Ishikawa (cell line): ENCODE data around the gene DNAJC17.

Experiments used
- CEBPB ChIP-seq: IDR thresholded peaks from 2 replicates; pipeline ENCODE4 v1.6.1; 2012
- CREB1 ChIP-seq: IDR thresholded peaks from 2 replicates; pipeline ENCODE4 v1.6.1; 2012; ENCODE audit warnings: low read depth
- EGR1 ChIP-seq: IDR thresholded peaks from 2 replicates; pipeline ENCODE4 v1.6.1; 2012
- EP300 ChIP-seq: IDR thresholded peaks from 2 replicates; pipeline ENCODE4 v1.6.1; 2012; ENCODE audit warnings: borderline replicate concordance
- FOXM1 ChIP-seq: IDR thresholded peaks from 2 replicates; pipeline ENCODE4 v1.6.1; 2012; ENCODE audit warnings: low read depth, borderline replicate concordance
- NFIC ChIP-seq: IDR thresholded peaks from 2 replicates; pipeline ENCODE4 v1.6.1; 2012
- RAD21 ChIP-seq: IDR thresholded peaks from 2 replicates; pipeline ENCODE4 v1.6.1; 2012; ENCODE audit warnings: low read depth
- TAF1 ChIP-seq: IDR thresholded peaks from 2 replicates; pipeline ENCODE4 v1.6.1; 2012; ENCODE audit warnings: low read depth, mild to moderate bottlenecking
- TCF12 ChIP-seq: IDR thresholded peaks from 2 replicates; pipeline ENCODE4 v1.6.1; 2012; ENCODE audit warnings: low read depth
- TEAD4 ChIP-seq: IDR thresholded peaks from 2 replicates; pipeline ENCODE4 v1.6.1; 2012
- YY1 ChIP-seq: IDR thresholded peaks from 2 replicates; pipeline ENCODE4 v1.6.1; 2012; ENCODE audit warnings: low read depth
- ZBTB7A ChIP-seq: IDR thresholded peaks from 2 replicates; pipeline ENCODE4 v1.6.1; 2012; ENCODE audit warnings: low read depth
- TF ChIP-seq, protein P1 (sequence below): IDR thresholded peaks from 2 replicates; pipeline ENCODE4 v1.6.1; 2012
- TF ChIP-seq, protein P2 (sequence below): IDR thresholded peaks from 2 replicates; pipeline ENCODE4 v1.6.1; 2012
- TF ChIP-seq, protein P3 (sequence below): IDR thresholded peaks from 2 replicates; pipeline ENCODE4 v1.6.1; 2012; ENCODE audit warnings: low read depth, mild to moderate bottlenecking

Gene DNAJC17

DNA sequence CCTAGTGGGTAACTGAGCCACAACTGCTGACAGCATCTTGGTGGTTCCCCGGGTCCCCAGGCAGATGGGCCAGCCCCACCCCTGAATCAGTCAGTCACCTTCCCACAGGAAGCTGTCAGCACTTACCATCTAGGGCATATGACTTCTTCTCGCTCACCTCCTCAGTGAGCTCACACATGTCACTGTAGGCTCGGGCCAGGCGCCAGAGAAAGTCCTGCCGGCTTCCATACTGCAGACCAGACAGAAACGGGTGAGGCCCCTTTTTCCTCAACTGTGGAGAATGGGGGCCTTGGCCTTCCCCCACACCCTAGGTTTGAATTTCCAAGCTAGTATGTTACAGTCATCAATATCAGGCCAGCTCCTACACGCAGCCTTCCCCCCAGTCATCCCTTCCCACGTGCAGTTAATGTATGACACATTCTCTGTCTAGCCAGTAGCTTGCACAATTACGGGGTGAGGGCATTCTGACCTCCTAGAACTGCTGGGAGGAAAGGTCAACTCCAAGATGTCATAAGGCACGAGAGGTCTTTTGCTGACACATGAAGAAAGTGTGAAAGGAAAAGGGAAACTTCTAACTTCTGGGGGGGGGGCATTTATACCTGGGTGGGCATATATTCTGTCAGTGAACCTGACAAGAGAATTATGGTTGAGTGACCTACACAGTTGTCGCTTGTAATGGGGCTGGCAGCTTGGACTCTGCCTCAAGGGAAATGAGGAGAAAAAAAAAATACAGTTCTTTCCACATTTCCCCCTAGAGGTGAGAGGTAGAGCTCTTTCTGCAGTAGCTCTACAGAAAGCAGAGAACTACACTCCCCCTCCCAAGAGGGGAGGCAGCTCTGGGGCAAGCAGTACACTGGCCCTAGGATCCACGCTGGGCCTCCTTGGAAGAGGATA, 63.1 kb downstream of the DNAJC17 start:
- no peak for TF ChIP-seq FOXM1
- no peak for TF ChIP-seq ZBTB7A
- no peak for TF ChIP-seq CREB1
- no peak for TF ChIP-seq EGR1
- no peak for TF ChIP-seq RAD21

DNA sequence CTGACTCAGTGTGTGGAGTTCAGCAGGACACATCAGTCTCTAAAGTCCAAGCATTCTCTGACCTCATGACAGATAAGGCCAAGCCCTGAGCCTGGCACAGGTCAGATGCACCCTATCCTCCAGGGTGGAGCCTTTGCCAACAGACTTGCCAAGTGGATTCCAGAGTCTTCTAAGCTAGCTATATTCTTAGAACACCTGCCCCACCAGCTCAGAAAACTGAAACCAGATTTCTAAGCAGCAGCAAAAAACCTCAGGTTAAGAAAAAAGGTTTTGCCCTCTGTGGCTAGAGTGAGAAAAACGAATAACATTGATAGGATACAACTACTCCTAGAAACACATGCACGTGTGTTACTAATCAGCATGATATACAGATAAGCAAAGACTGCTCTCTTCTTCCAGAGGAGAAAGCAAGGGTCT, 63.8 kb downstream of the DNAJC17 start:
- TF ChIP-seq, protein P1, sequence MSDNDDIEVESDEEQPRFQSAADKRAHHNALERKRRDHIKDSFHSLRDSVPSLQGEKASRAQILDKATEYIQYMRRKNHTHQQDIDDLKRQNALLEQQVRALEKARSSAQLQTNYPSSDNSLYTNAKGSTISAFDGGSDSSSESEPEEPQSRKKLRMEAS, result no peak
- TF ChIP-seq YY1, result no peak

DNA sequence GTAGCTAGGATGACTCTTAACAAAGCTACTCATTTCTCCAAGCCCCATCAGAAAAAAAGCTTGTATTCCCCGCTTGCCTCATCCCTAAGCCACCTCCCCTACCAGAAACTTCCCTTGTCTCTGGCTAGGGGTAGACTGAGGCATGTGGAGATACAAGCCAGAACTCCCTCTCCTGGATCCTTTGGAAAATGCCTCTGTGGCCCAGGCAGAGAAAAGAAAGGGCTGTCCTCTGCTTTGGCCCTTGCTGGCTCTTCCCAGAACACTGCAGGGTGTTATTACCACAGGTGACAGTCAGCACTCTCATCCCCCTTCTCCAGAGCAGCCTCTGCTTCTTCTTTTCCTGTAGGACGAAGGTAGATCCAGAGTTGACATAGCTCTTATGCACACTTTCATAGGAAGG, 67.4 kb downstream of the DNAJC17 start:
- TF ChIP-seq NFIC (no peak), TEAD4 (no peak), TAF1 (no peak), EGR1 (no peak), RAD21 (no peak), TCF12 (no peak), FOXM1 (no peak), CREB1 (no peak), EP300 (no peak), ZBTB7A (no peak), YY1 (no peak), CEBPB (no peak)
- TF ChIP-seq, protein P2, sequence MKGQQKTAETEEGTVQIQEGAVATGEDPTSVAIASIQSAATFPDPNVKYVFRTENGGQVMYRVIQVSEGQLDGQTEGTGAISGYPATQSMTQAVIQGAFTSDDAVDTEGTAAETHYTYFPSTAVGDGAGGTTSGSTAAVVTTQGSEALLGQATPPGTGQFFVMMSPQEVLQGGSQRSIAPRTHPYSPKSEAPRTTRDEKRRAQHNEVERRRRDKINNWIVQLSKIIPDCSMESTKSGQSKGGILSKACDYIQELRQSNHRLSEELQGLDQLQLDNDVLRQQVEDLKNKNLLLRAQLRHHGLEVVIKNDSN, result no peak
- TF ChIP-seq, protein P3, sequence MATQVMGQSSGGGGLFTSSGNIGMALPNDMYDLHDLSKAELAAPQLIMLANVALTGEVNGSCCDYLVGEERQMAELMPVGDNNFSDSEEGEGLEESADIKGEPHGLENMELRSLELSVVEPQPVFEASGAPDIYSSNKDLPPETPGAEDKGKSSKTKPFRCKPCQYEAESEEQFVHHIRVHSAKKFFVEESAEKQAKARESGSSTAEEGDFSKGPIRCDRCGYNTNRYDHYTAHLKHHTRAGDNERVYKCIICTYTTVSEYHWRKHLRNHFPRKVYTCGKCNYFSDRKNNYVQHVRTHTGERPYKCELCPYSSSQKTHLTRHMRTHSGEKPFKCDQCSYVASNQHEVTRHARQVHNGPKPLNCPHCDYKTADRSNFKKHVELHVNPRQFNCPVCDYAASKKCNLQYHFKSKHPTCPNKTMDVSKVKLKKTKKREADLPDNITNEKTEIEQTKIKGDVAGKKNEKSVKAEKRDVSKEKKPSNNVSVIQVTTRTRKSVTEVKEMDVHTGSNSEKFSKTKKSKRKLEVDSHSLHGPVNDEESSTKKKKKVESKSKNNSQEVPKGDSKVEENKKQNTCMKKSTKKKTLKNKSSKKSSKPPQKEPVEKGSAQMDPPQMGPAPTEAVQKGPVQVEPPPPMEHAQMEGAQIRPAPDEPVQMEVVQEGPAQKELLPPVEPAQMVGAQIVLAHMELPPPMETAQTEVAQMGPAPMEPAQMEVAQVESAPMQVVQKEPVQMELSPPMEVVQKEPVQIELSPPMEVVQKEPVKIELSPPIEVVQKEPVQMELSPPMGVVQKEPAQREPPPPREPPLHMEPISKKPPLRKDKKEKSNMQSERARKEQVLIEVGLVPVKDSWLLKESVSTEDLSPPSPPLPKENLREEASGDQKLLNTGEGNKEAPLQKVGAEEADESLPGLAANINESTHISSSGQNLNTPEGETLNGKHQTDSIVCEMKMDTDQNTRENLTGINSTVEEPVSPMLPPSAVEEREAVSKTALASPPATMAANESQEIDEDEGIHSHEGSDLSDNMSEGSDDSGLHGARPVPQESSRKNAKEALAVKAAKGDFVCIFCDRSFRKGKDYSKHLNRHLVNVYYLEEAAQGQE, result no peak
- TF ChIP-seq, protein P1, result no peak

DNA sequence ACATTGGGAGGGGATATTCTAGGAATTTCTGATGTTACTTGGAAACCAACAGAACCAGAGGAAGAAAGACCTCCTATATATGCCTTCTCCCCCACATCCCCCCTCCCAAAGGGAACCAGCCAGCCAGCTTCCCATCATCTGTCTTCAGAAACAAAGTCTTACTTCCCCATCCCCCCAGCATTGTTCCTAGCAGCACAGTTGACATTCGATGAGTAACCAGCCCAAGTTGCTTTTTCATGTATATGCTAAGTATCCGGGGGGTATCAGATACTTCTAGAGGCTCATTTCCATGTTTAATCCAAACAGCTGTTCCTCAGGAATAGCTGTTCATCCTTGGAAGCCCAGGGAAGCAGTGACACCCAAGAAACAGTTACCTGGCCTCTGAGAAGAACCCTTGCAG, 68.2 kb downstream of the DNAJC17 start:
- TF ChIP-seq ZBTB7A (no peak), TEAD4 (no peak), RAD21 (no peak), TAF1 (no peak), CEBPB (no peak), CREB1 (no peak), FOXM1 (no peak), YY1 (no peak), EGR1 (no peak), TCF12 (no peak), EP300 (no peak), NFIC (no peak)
- TF ChIP-seq, protein P2, result no peak
- TF ChIP-seq, protein P1, result no peak
- TF ChIP-seq, protein P3, result no peak

DNA sequence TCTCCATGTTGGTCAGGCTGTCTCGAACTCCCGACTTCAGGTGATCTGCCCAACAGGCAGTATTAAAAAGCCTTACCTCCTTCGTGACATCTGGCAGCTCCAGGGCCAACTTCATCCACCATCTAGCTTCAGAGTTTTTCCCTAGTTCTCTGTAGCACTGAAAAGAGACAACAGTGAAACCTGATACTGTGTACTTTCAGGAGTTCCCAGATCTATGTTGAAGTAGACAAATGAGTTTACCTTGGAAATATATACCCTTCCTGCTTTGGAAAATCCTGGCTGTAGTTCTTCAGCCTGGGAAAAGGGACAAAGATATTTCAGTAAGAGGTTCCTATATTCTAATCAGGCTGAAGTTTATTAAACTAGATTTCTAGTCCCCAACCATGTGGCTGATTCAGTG, 70.2 kb downstream of the DNAJC17 start:
- TF ChIP-seq EGR1 (no peak), FOXM1 (no peak), ZBTB7A (no peak), YY1 (no peak), TAF1 (no peak), CEBPB (no peak), EP300 (no peak), RAD21 (no peak), TEAD4 (no peak), CREB1 (no peak), TCF12 (no peak), NFIC (no peak)
- TF ChIP-seq, protein P3, result no peak
- TF ChIP-seq, protein P1, result no peak
- TF ChIP-seq, protein P2, result no peak
